ENCODE measurements around the gene FREM2. TPM values are rescaled to one million over a fixed set of nuclear protein-coding genes. Genes with fewer than 3 reads are reported as not detected.

The FREM2 gene
- total and polyA plus RNA-seq, 2 donors (not counting 3 experiments of a cell fraction or from before 2014, with no cell fraction given): under 0.01 TPM; not detected in 1

DNA sequence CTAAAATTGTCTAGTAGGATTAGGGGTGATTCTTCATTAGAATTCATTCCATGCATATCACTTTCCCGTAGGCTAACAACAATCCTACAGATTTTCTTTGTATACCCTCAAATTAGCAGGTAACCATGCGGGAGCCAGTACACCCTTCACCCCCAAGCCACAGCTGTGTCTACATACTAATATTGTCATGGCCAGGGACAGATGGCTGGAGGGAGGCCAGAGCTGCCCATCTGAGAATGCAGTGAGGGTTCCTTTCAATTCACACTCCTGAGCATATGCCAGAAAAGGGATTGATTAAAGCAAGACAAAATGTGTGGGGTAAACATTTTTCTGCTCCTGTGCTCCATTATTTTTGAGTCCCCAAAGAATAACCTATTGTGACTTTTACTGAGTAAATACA is 68.9 kb downstream of the FREM2 start:
- H3K9me1 ChIP-seq (replicated peaks; ENCODE audit: control insufficient read depth, extremely low read depth, insufficient read depth, low read length): no peaks in the 10 kb centered on the region
- no peak overlapping the region for H3K9ac ChIP-seq (replicated peaks; ENCODE audit: extremely low read depth, insufficient read depth, low read length)
- no peaks in the 10 kb centered on the region for H3K27me3 ChIP-seq (ENCODE audit: control insufficient read depth in 2 of 2, insufficient read depth in 2 of 2, low read length in 2 of 2)
- DNase-seq (ENCODE audit: low read depth, low spot score) (no peak), FAIRE-seq (no peak)
- no peak overlapping the region for H3K4me2 ChIP-seq (ENCODE audit: insufficient read depth, low read length)
- H3K27ac ChIP-seq (ENCODE audit: insufficient read depth, low read depth, low read length): no peak overlapping the region
- POLR2A ChIA-PET: no interaction called here
- intact Hi-C loops (cut with micrococcal nuclease) (no loop called here), dilution Hi-C loops (cut with MboI; ENCODE audit: extremely low pct_ligation_motif_present, low sequenced_read_pairs) (no loop called here)
- H4K20me1 ChIP-seq (replicated peaks; ENCODE audit: control insufficient read depth, extremely low read depth, insufficient read depth, low read length): no peaks in the 10 kb centered on the region
- no peaks in the 10 kb centered on the region for H3K79me2 ChIP-seq (ENCODE audit: control insufficient read depth, insufficient read depth, low read length)
- no peak for TF ChIP-seq POLR2AphosphoS5 (IDR thresholded peaks at IDR 0.05; ENCODE audit: insufficient read depth, low read depth, low read length)
- TF ChIP-seq MYC (IDR thresholded peaks at IDR 0.05; ENCODE audit: low read depth, low read length): no peak
- TF ChIP-seq MAX (IDR thresholded peaks at IDR 0.05; ENCODE audit: insufficient read depth, insufficient read length): no peak
- no peak for TF ChIP-seq POLR2A (IDR thresholded peaks at IDR 0.05; ENCODE audit: low read depth, low read length)
- no peaks in the 10 kb centered on the region for H3K9me3 ChIP-seq (replicated peaks; ENCODE audit: control insufficient read depth, insufficient read depth, low read length)
- H3K4me3 ChIP-seq (replicated peaks in 1 of 3; ENCODE audit: insufficient read depth in 1 of 3, low read depth in 1 of 3, low read length in 3 of 3): no peak overlapping the region
- no peak overlapping the region for H2AFZ ChIP-seq (ENCODE audit: low read depth, low read length)
- BruUV-seq (replicated peaks): no TSS peak
- no peaks in the 10 kb centered on the region for H3K4me1 ChIP-seq (ENCODE audit: control insufficient read depth, extremely low read depth, insufficient read depth, low read length)
- no peaks in the 10 kb centered on the region for H3K36me3 ChIP-seq (ENCODE audit: control insufficient read depth in 2 of 2, extremely low read depth in 1 of 2, insufficient read depth in 2 of 2, low read length in 2 of 2)
- CTCF ChIA-PET: no interaction called here

- BruUV-seq (replicated peaks): no TSS peak
- H3K4me2 ChIP-seq (ENCODE audit: insufficient read depth, low read length): no peak overlapping the region
- no peaks in the 10 kb centered on the region for H3K9me1 ChIP-seq (replicated peaks; ENCODE audit: control insufficient read depth, extremely low read depth, insufficient read depth, low read length)
- intact Hi-C loops (cut with micrococcal nuclease): no loop called here
- no peaks in the 10 kb centered on the region for H3K4me1 ChIP-seq (ENCODE audit: control insufficient read depth, extremely low read depth, insufficient read depth, low read length)
- peaks cover 1 to 4% of the 10 kb centered on the region in 2 experiments for H3K27me3 ChIP-seq (ENCODE audit: control insufficient read depth in 2 of 2, insufficient read depth in 2 of 2, low read length in 2 of 2)
- TF ChIP-seq MAX (IDR thresholded peaks at IDR 0.05; ENCODE audit: insufficient read depth, insufficient read length) (no peak), JUN (IDR thresholded peaks at IDR 0.05; ENCODE audit: borderline replicate concordance, insufficient read depth, insufficient read length, low read depth) (no peak), MYC (IDR thresholded peaks at IDR 0.05; ENCODE audit: low read depth, low read length) (no peak), GATA2 (IDR thresholded peaks at IDR 0.05; ENCODE audit: insufficient read depth, insufficient read length, low read depth, low read length) (no peak), EZH2 (IDR thresholded peaks at IDR 0.05; ENCODE audit: borderline replicate concordance, low read depth, low read length, severe bottlenecking) (no peak), FOS (IDR thresholded peaks at IDR 0.05; ENCODE audit: borderline replicate concordance, insufficient read depth, low read length) (no peak), POLR2AphosphoS5 (IDR thresholded peaks at IDR 0.05; ENCODE audit: insufficient read depth, low read depth, low read length) (no peak), POLR2A (IDR thresholded peaks at IDR 0.05; ENCODE audit: low read depth, low read length) (no peak)
- TF ChIP-seq, protein P1, sequence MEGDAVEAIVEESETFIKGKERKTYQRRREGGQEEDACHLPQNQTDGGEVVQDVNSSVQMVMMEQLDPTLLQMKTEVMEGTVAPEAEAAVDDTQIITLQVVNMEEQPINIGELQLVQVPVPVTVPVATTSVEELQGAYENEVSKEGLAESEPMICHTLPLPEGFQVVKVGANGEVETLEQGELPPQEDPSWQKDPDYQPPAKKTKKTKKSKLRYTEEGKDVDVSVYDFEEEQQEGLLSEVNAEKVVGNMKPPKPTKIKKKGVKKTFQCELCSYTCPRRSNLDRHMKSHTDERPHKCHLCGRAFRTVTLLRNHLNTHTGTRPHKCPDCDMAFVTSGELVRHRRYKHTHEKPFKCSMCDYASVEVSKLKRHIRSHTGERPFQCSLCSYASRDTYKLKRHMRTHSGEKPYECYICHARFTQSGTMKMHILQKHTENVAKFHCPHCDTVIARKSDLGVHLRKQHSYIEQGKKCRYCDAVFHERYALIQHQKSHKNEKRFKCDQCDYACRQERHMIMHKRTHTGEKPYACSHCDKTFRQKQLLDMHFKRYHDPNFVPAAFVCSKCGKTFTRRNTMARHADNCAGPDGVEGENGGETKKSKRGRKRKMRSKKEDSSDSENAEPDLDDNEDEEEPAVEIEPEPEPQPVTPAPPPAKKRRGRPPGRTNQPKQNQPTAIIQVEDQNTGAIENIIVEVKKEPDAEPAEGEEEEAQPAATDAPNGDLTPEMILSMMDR (IDR thresholded peaks at IDR 0.05; ENCODE audit: extremely low read depth in 1 of 2, insufficient read depth in 1 of 2, low read depth in 1 of 2, low read length in 2 of 2): no peak
- dilution Hi-C loops (cut with MboI; ENCODE audit: extremely low pct_ligation_motif_present, low sequenced_read_pairs): no loop called here
- H4K20me1 ChIP-seq (replicated peaks; ENCODE audit: control insufficient read depth, extremely low read depth, insufficient read depth, low read length): no peaks in the 10 kb centered on the region
- no peak overlapping the region for H2AFZ ChIP-seq (ENCODE audit: low read depth, low read length)
- ChIA-PET CTCF (no interaction called here), POLR2A (no interaction called here)
- no peaks in the 10 kb centered on the region for H3K36me3 ChIP-seq (ENCODE audit: control insufficient read depth in 2 of 2, extremely low read depth in 1 of 2, insufficient read depth in 2 of 2, low read length in 2 of 2)
- H3K27ac ChIP-seq (ENCODE audit: insufficient read depth, low read depth, low read length): no peak overlapping the region
- no peak for FAIRE-seq
- no peaks in the 10 kb centered on the region for H3K79me2 ChIP-seq (ENCODE audit: control insufficient read depth, insufficient read depth, low read length)
- H3K9ac ChIP-seq (replicated peaks; ENCODE audit: extremely low read depth, insufficient read depth, low read length): no peak overlapping the region
- no peak for DNase-seq (ENCODE audit: low read depth, low spot score)
- no peaks in the 10 kb centered on the region for H3K9me3 ChIP-seq (replicated peaks; ENCODE audit: control insufficient read depth, insufficient read depth, low read length)
- no peak overlapping the region for H3K4me3 ChIP-seq (replicated peaks in 1 of 3; ENCODE audit: insufficient read depth in 1 of 3, low read depth in 1 of 3, low read length in 3 of 3)
Observed at GRCh38 chr13:38758277-38758676, 71.4 kb downstream of the FREM2 start.

Measured in endothelial cell of umbilical vein (primary cell).